ENCODE data around the gene PNLIPRP1.

PNLIPRP1 gene

GRCh38 chr10:116602648-116603400, 12.1 kb downstream of the PNLIPRP1 start:
- no peak overlapping the region for H3K4me3 ChIP-seq (ENCODE audit: low read length)
- H3K36me3 ChIP-seq (ENCODE audit: control insufficient read depth, insufficient read depth, low read length, severe bottlenecking), result no peaks in the 10 kb centered on the region
- peaks cover 29% of the 10 kb centered on the region for H3K27me3 ChIP-seq (replicated peaks; ENCODE audit: control insufficient read depth, insufficient read depth, low read length)
- peaks cover 4% of the 10 kb centered on the region for H3K4me1 ChIP-seq (ENCODE audit: control insufficient read depth, insufficient read depth, low read length)
- DNase-seq (ENCODE audit: low read depth), result no peak
- no peaks in the 10 kb centered on the region for H3K9me3 ChIP-seq (ENCODE audit: control insufficient read depth, low read length)
- H3K9ac ChIP-seq (ENCODE audit: low read length), result no peak overlapping the region

GRCh38 chr10:116606061-116606483, 15.3 kb downstream of the PNLIPRP1 start:
- Histone ChIP-seq H3K9ac (ENCODE audit: low read length) (no peak overlapping the region), H3K27me3 (replicated peaks; ENCODE audit: control insufficient read depth, insufficient read depth, low read length) (peaks cover 40% of the 10 kb centered on the region)
- DNase-seq (ENCODE audit: low read depth), result no peak

GRCh38 chr10:116607336-116607735, 16.6 kb downstream of the PNLIPRP1 start:
- H3K9me3 ChIP-seq (ENCODE audit: control insufficient read depth, low read length), result no peaks in the 10 kb centered on the region
- no peak overlapping the region for H3K9ac ChIP-seq (ENCODE audit: low read length)
- H3K4me3 ChIP-seq (ENCODE audit: low read length), result no peak overlapping the region
- no peak for DNase-seq (ENCODE audit: low read depth)
- H3K4me1 ChIP-seq (ENCODE audit: control insufficient read depth, insufficient read depth, low read length), result no peaks in the 10 kb centered on the region
- H3K36me3 ChIP-seq (ENCODE audit: control insufficient read depth, insufficient read depth, low read length, severe bottlenecking), result no peaks in the 10 kb centered on the region
- peaks cover 36% of the 10 kb centered on the region for H3K27me3 ChIP-seq (replicated peaks; ENCODE audit: control insufficient read depth, insufficient read depth, low read length)

More at GRCh38 chr10:116606061-116606483, 15.3 kb downstream of the PNLIPRP1 start:
- no peak overlapping the region for H3K4me3 ChIP-seq (ENCODE audit: low read length)
- H3K4me1 ChIP-seq (ENCODE audit: control insufficient read depth, insufficient read depth, low read length), result no peaks in the 10 kb centered on the region
- H3K36me3 ChIP-seq (ENCODE audit: control insufficient read depth, insufficient read depth, low read length, severe bottlenecking), result no peaks in the 10 kb centered on the region
- H3K9me3 ChIP-seq (ENCODE audit: control insufficient read depth, low read length), result no peaks in the 10 kb centered on the region

- no peak for DNase-seq (ENCODE audit: low read depth)
- Histone ChIP-seq H3K4me3 (ENCODE audit: low read length) (no peak overlapping the region), H3K36me3 (ENCODE audit: control insufficient read depth, insufficient read depth, low read length, severe bottlenecking) (no peaks in the 10 kb centered on the region), H3K9me3 (ENCODE audit: control insufficient read depth, low read length) (no peaks in the 10 kb centered on the region), H3K4me1 (ENCODE audit: control insufficient read depth, insufficient read depth, low read length) (no peaks in the 10 kb centered on the region), H3K27me3 (replicated peaks; ENCODE audit: control insufficient read depth, insufficient read depth, low read length) (peaks cover 36% of the 10 kb centered on the region), H3K9ac (ENCODE audit: low read length) (no peak overlapping the region)
Observed at GRCh38 chr10:116608686-116609594, 18.2 kb downstream of the PNLIPRP1 start.

- Histone ChIP-seq H3K9ac (ENCODE audit: low read length) (no peak overlapping the region), H3K9me3 (ENCODE audit: control insufficient read depth, low read length) (no peaks in the 10 kb centered on the region), H3K4me1 (ENCODE audit: control insufficient read depth, insufficient read depth, low read length) (no peaks in the 10 kb centered on the region), H3K36me3 (ENCODE audit: control insufficient read depth, insufficient read depth, low read length, severe bottlenecking) (no peaks in the 10 kb centered on the region), H3K4me3 (ENCODE audit: low read length) (no peak overlapping the region), H3K27me3 (replicated peaks; ENCODE audit: control insufficient read depth, insufficient read depth, low read length) (peaks cover 38% of the 10 kb centered on the region)
- no peak for DNase-seq (ENCODE audit: low read depth)
Observed at GRCh38 chr10:116610443-116611152, 19.8 kb downstream of the PNLIPRP1 start.

- no peak for DNase-seq (ENCODE audit: low read depth)
- Histone ChIP-seq H3K4me1 (ENCODE audit: control insufficient read depth, insufficient read depth, low read length) (no peaks in the 10 kb centered on the region), H3K36me3 (ENCODE audit: control insufficient read depth, insufficient read depth, low read length, severe bottlenecking) (no peaks in the 10 kb centered on the region), H3K9ac (ENCODE audit: low read length) (no peak overlapping the region), H3K27me3 (replicated peaks; ENCODE audit: control insufficient read depth, insufficient read depth, low read length) (peaks cover 41% of the 10 kb centered on the region), H3K4me3 (ENCODE audit: low read length) (no peak overlapping the region), H3K9me3 (ENCODE audit: control insufficient read depth, low read length) (no peaks in the 10 kb centered on the region)
Observed at GRCh38 chr10:116611153-116611545, 20.4 kb downstream of the PNLIPRP1 start.

- no peaks in the 10 kb centered on the region for H3K36me3 ChIP-seq (ENCODE audit: control insufficient read depth, insufficient read depth, low read length, severe bottlenecking)
- H3K4me3 ChIP-seq (ENCODE audit: low read length), result no peak overlapping the region
- DNase-seq (ENCODE audit: low read depth), result no peak
- no peaks in the 10 kb centered on the region for H3K9me3 ChIP-seq (ENCODE audit: control insufficient read depth, low read length)
- H3K27me3 ChIP-seq (replicated peaks; ENCODE audit: control insufficient read depth, insufficient read depth, low read length), result peaks cover 34% of the 10 kb centered on the region
- H3K9ac ChIP-seq (ENCODE audit: low read length), result no peak overlapping the region
- H3K4me1 ChIP-seq (ENCODE audit: control insufficient read depth, insufficient read depth, low read length), result no peaks in the 10 kb centered on the region
Observed at GRCh38 chr10:116612107-116612769, 21.5 kb downstream of the PNLIPRP1 start.

- DNase-seq (ENCODE audit: low read depth), result no peak
- no peaks in the 10 kb centered on the region for H3K4me1 ChIP-seq (ENCODE audit: control insufficient read depth, insufficient read depth, low read length)
- H3K4me3 ChIP-seq (ENCODE audit: low read length), result no peak overlapping the region
- peaks cover 34% of the 10 kb centered on the region for H3K27me3 ChIP-seq (replicated peaks; ENCODE audit: control insufficient read depth, insufficient read depth, low read length)
- H3K9ac ChIP-seq (ENCODE audit: low read length), result no peak overlapping the region
- H3K9me3 ChIP-seq (ENCODE audit: control insufficient read depth, low read length), result no peaks in the 10 kb centered on the region
- no peaks in the 10 kb centered on the region for H3K36me3 ChIP-seq (ENCODE audit: control insufficient read depth, insufficient read depth, low read length, severe bottlenecking)
Observed at GRCh38 chr10:116613471-116613870, 22.7 kb downstream of the PNLIPRP1 start.

- Histone ChIP-seq H3K27me3 (replicated peaks; ENCODE audit: control insufficient read depth, insufficient read depth, low read length) (peaks cover 23% of the 10 kb centered on the region), H3K4me3 (ENCODE audit: low read length) (no peak overlapping the region), H3K36me3 (ENCODE audit: control insufficient read depth, insufficient read depth, low read length, severe bottlenecking) (no peaks in the 10 kb centered on the region), H3K9me3 (ENCODE audit: control insufficient read depth, low read length) (no peaks in the 10 kb centered on the region), H3K4me1 (ENCODE audit: control insufficient read depth, insufficient read depth, low read length) (no peaks in the 10 kb centered on the region), H3K9ac (ENCODE audit: low read length) (no peak overlapping the region)
- DNase-seq (ENCODE audit: low read depth), result no peak
Observed at GRCh38 chr10:116614796-116615195, 24.0 kb downstream of the PNLIPRP1 start.

GRCh38 chr10:116615199-116615776, 24.5 kb downstream of the PNLIPRP1 start:
- DNase-seq (ENCODE audit: low read depth), result no peak

More at GRCh38 chr10:116615199-116615776, 24.5 kb downstream of the PNLIPRP1 start:
- no peaks in the 10 kb centered on the region for H3K9me3 ChIP-seq (ENCODE audit: control insufficient read depth, low read length)
- H3K9ac ChIP-seq (ENCODE audit: low read length), result no peak overlapping the region
- peaks cover 21% of the 10 kb centered on the region for H3K27me3 ChIP-seq (replicated peaks; ENCODE audit: control insufficient read depth, insufficient read depth, low read length)
- H3K4me3 ChIP-seq (ENCODE audit: low read length), result no peak overlapping the region
- no peaks in the 10 kb centered on the region for H3K4me1 ChIP-seq (ENCODE audit: control insufficient read depth, insufficient read depth, low read length)
- no peaks in the 10 kb centered on the region for H3K36me3 ChIP-seq (ENCODE audit: control insufficient read depth, insufficient read depth, low read length, severe bottlenecking)

All from adipocyte (in vitro differentiated cells).